ENCODE data around the gene KCNG1. TPM values are rescaled to one million over a fixed set of nuclear protein-coding genes. Genes with fewer than 3 reads are reported as not detected.

The KCNG1 gene
- total and polyA plus RNA-seq, 2 of the 13 experiments (the other 11 are each of a cell fraction or from before 2014, with no cell fraction given), result not detected

- TF ChIP-seq MLXIP (CRISPR knock-in tag; IDR thresholded peaks at IDR 0.05; ENCODE audit: borderline replicate concordance) (no peak), ZNF839 (CRISPR knock-in tag; IDR thresholded peaks at IDR 0.05; ENCODE audit: borderline replicate concordance) (peak; percentile 80; the same call in 1 of the 2 replicates), REST (IDR thresholded peaks at IDR 0.05; ENCODE audit: borderline replicate concordance in 1 of 2, low read depth in 1 of 2, low read length in 2 of 2) (peak in 1 of 2 experiments; percentile 86; a peak in 3 of 4 replicates), ZC3H13 (CRISPR knock-in tag; IDR thresholded peaks at IDR 0.05) (no peak), ZNF496 (CRISPR knock-in tag; IDR thresholded peaks at IDR 0.05; ENCODE audit: insufficient replicate concordance) (no peak), ZNF816 (CRISPR knock-in tag; IDR thresholded peaks at IDR 0.05; ENCODE audit: borderline replicate concordance) (no peak), ZNF430 (CRISPR knock-in tag; IDR thresholded peaks at IDR 0.05) (peak; percentile 89), ATF1 (CRISPR knock-in tag; IDR thresholded peaks at IDR 0.05) (peak; percentile 97; the same call in 1 of the 2 replicates), TAF15 (IDR thresholded peaks at IDR 0.05; ENCODE audit: low read depth, low read length, poor library complexity, severe bottlenecking) (peak; percentile 9), PRDM4 (CRISPR knock-in tag; IDR thresholded peaks at IDR 0.05; ENCODE audit: borderline replicate concordance) (0 out of 2 replicates have a peak, but pooled peaks have one; percentile 76), SMAD1 (CRISPR knock-in tag; IDR thresholded peaks at IDR 0.05; ENCODE audit: borderline replicate concordance, low read depth) (peak; percentile 32; the same call in 1 of the 2 replicates), ZNF878 (CRISPR knock-in tag; IDR thresholded peaks at IDR 0.05) (no peak), DR1 (CRISPR knock-in tag; IDR thresholded peaks at IDR 0.05) (peak; percentile 89; the same call in 1 of the 2 replicates), THAP9 (CRISPR knock-in tag; IDR thresholded peaks at IDR 0.05; ENCODE audit: borderline replicate concordance) (peak; percentile 88; the same call in 1 of the 2 replicates)
These were observed 64.9 kb downstream of the KCNG1 start, which contains the start of gene DPM1 (continued) for GRCh38 chr20:50957798-50958614.
